AG04449 (cell line): Measurements from ENCODE around the gene CHD1.

Experiments used
- CTCF ChIA-PET: fragments of 350-600 bp; formaldehyde crosslinking; extraction: SDS; loops from one replicate; lab custom pipeline; 2021; ENCODE audit warnings: antibody characterized with exemption; lab: Yijun Ruan, JAX
- POLR2A ChIA-PET: fragments of 400-600, 350-600 bp; formaldehyde crosslinking; extraction: SDS; loops from one replicate; lab custom pipeline; 2020; ENCODE audit warnings: antibody characterized with exemption, inconsistent platforms; lab: Yijun Ruan, JAX
- DNase-seq: peaks from one replicate; pipeline ENCODE4 v3.0.0-alpha.2; 2010; ENCODE audit warnings: low read depth, low spot score
- H3K4me3 ChIP-seq: 2 replicates; pipeline ENCODE4 v1.5.1; 2011; ENCODE audit warnings: low read depth, mild to moderate bottlenecking, control low read depth, low read length
- CTCF ChIP-seq: IDR thresholded peaks from one replicate; pipeline ENCODE4 v1.5.1; 2011; ENCODE audit warnings: mild to moderate bottlenecking, moderate library complexity, low read length, control low read depth, inconsistent platforms; ENCODE audit not compliant: insufficient read depth; ENCODE audit errors: missing control alignments

The CHD1 gene

GRCh38 chr5:98907951-98908350 lies 20.9 kb downstream of the CHD1 start:
- no peak overlapping the region for H3K4me3 ChIP-seq
- ChIA-PET CTCF (interaction anchor here (1.1 to 3.8 kb wide), 6 partner anchors 11 to 152 kb away, joined by 4 to 49 read pairs (median 8); partner anchors contain the start of gene CHD1), POLR2A (no interaction called here)
- DNase-seq, result no peak
- TF ChIP-seq CTCF, result no peak

- no peak for DNase-seq
- TF ChIP-seq CTCF, result no peak
- H3K4me3 ChIP-seq, result no peak overlapping the region
- ChIA-PET POLR2A (no interaction called here), CTCF (interaction anchor here (0.7 to 3.8 kb wide), 7 partner anchors 12 to 153 kb away, joined by 3 to 49 read pairs (median 5); partner anchors contain the start of gene CHD1)
Measured at GRCh38 chr5:98906756-98907355, 22.0 kb downstream of the CHD1 start.

- ChIA-PET POLR2A (no interaction called here), CTCF (interaction anchor here (0.7 to 4.7 kb wide), 14 partner anchors 7 to 154 kb away, joined by 3 to 75 read pairs (median 7); no protein-coding TSS in a partner anchor)
- TF ChIP-seq CTCF, result peak; percentile 21
- H3K4me3 ChIP-seq, result no peak overlapping the region
- no peak for DNase-seq
Measured at GRCh38 chr5:98905857-98906688, 22.7 kb downstream of the CHD1 start.

GRCh38 chr5:98904780-98905179 lies 24.0 kb downstream of the CHD1 start:
- TF ChIP-seq CTCF, result no peak
- ChIA-PET POLR2A (no interaction called here), CTCF (interaction anchor here (0.8 to 4.7 kb wide), 17 partner anchors 9 to 156 kb away, joined by 3 to 75 read pairs (median 4); no protein-coding TSS in a partner anchor)
- DNase-seq, result no peak
- H3K4me3 ChIP-seq, result no peak overlapping the region

GRCh38 chr5:98902733-98903132 lies 26.1 kb downstream of the CHD1 start:
- CTCF ChIA-PET, result interaction anchor here (1.7 to 4.7 kb wide), 4 partner anchors 125 to 158 kb away, joined by 5 to 75 read pairs (median 47); no protein-coding TSS in a partner anchor
- TF ChIP-seq CTCF, result no peak
- POLR2A ChIA-PET, result no interaction called here
- H3K4me3 ChIP-seq, result no peak overlapping the region
- no peak for DNase-seq

- ChIA-PET POLR2A (no interaction called here), CTCF (interaction anchor here (2.0 kb wide), 1 partner anchor 133 kb away, joined by 11 read pairs; no protein-coding TSS in a partner anchor)
Measured at GRCh38 chr5:98899456-98899855, 29.4 kb downstream of the CHD1 start.

More at GRCh38 chr5:98899456-98899855, 29.4 kb downstream of the CHD1 start:
- no peak for TF ChIP-seq CTCF
- no peak for DNase-seq
- no peak overlapping the region for H3K4me3 ChIP-seq
